K562 (cell line): ENCODE data around the gene MAZ.

ENCODE experiments used
- EP300 ChIP-seq: IDR thresholded peaks from 2 replicates; pipeline ENCODE4 v1.6.1; 2012; ENCODE audit warnings: low read length, improper control_type of control experiment
- EZH2 ChIP-seq: IDR thresholded peaks from 2 replicates; pipeline ENCODE4 v1.6.1; 2012; ENCODE audit warnings: low read depth, mild to moderate bottlenecking, inconsistent platforms, low read length, borderline replicate concordance
- KDM1A ChIP-seq, 2 experiments: fragments of 450-650 bp; IDR thresholded peaks; 2 replicates each; pipeline ENCODE4 v1.6.1; 2016; ENCODE audit warnings: mild to moderate bottlenecking in 2 of 2
- MXI1 ChIP-seq: IDR thresholded peaks from 2 replicates; pipeline ENCODE4 v1.6.1; 2011; ENCODE audit warnings: low read depth, mild to moderate bottlenecking, improper control_type of control experiment, low read length
- MYC ChIP-seq, 2 experiments: fragments of 250-450 bp in 1 of 2; sonication (Bioruptor Pico) in 1 of 2; IDR thresholded peaks; 2 replicates each; pipeline versions ENCODE4 v1.5.1 to v1.6.1; 2012 to 2021; ENCODE audit warnings: low read depth in 2 of 2, borderline replicate concordance in 1 of 2, improper control_type of control experiment in 1 of 2, low read length in 1 of 2, mild to moderate bottlenecking in 1 of 2, moderate library complexity in 1 of 2
- NRF1 ChIP-seq, 2 experiments: fragments of 450-650 bp; IDR thresholded peaks in 1 of 2; conservative IDR thresholded peaks in 1 of 2; 2 replicates each; pipeline ENCODE4 v1.6.1; 2014; ENCODE audit warnings: mild to moderate bottlenecking in 2 of 2
- PTRF ChIP-seq: fragments of 450-650 bp; IDR thresholded peaks from 2 replicates; pipeline ENCODE4 v1.6.1; 2016; ENCODE audit warnings: mild to moderate bottlenecking, missing genetic modification characterization, missing compliant biosample characterization
- SMAD4 ChIP-seq: fragments of 250-450 bp; sonication (Bioruptor Pico); conservative IDR thresholded peaks from 2 replicates; pipeline ENCODE4 v1.8.0; 2021; ENCODE audit warnings: inconsistent platforms, mild to moderate bottlenecking, moderate library complexity
- SMC3 ChIP-seq: conservative IDR thresholded peaks from 2 replicates; pipeline ENCODE4 v1.6.1; 2011; ENCODE audit warnings: low read depth, low read length, improper control_type of control experiment; ENCODE audit not compliant: insufficient read depth
- ZFPM2 ChIP-seq: fragments of 250-450 bp; sonication (Bioruptor Pico); IDR thresholded peaks from 2 replicates; pipeline ENCODE4 v1.5.1; 2022; ENCODE audit warnings: mild to moderate bottlenecking
- TF ChIP-seq, protein P1 (sequence below), 3 experiments: IDR thresholded peaks in 2 of 3; conservative IDR thresholded peaks in 1 of 3; 2 replicates each; pipeline ENCODE4 v1.5.1; 2011 to 2012; ENCODE audit warnings: low read length in 3 of 3, mild to moderate bottlenecking in 3 of 3, control low read depth in 2 of 3, improper control_type of control experiment in 1 of 3, inconsistent platforms in 1 of 3, low read depth in 1 of 3, mixed read lengths in 1 of 3, moderate library complexity in 1 of 3; ENCODE audit not compliant: insufficient read depth in 2 of 3
- TF ChIP-seq, protein P2 (sequence below): fragments of 450-650 bp; formaldehyde crosslinking; IDR thresholded peaks from 2 replicates; pipeline ENCODE4 v1.4.0; 2022; ENCODE audit warnings: mild to moderate bottlenecking, moderate library complexity

DNA sequence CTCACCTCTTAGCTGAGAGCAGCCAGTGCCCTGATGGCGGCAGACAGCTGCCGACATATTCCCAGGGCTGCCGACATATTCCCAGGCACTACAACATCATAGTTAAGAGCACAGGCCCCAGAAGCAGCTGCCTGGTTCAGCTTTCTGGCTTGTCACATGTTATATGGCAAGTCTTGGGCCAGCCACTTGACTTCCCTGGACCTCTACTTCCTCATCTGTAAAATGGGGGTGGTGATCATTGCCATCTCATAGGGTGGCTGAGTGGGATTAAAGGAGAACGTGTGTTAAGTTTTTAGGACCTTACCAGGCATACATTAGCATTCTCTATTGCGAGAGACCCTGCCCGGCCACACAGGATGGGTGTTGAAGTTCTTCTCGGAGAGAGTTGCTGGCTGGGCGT lies 37.6 kb downstream of the MAZ start:
- TF ChIP-seq KDM1A (IDR thresholded peaks at IDR 0.05) (peak in 1 of 2 experiments; percentile 13; a peak in 1 of 4 replicates), PTRF (tag) (no peak), NRF1 (conservative IDR thresholded peaks at IDR 0.05 in 1 of 2, IDR thresholded peaks at IDR 0.05 in 1 of 2) (no peak), SMAD4 (CRISPR knock-in tag) (no peak), EZH2 (no peak), ZFPM2 (CRISPR knock-in tag) (no peak), EP300 (no peak), MXI1 (no peak), SMC3 (no peak), MYC (IDR thresholded peaks at IDR 0.05; ENCODE audit: low read depth, low read length) (no peak), MYC (CRISPR knock-in tag; IDR thresholded peaks at IDR 0.05; ENCODE audit: borderline replicate concordance, low read depth) (no peak)
- TF ChIP-seq, protein P1, sequence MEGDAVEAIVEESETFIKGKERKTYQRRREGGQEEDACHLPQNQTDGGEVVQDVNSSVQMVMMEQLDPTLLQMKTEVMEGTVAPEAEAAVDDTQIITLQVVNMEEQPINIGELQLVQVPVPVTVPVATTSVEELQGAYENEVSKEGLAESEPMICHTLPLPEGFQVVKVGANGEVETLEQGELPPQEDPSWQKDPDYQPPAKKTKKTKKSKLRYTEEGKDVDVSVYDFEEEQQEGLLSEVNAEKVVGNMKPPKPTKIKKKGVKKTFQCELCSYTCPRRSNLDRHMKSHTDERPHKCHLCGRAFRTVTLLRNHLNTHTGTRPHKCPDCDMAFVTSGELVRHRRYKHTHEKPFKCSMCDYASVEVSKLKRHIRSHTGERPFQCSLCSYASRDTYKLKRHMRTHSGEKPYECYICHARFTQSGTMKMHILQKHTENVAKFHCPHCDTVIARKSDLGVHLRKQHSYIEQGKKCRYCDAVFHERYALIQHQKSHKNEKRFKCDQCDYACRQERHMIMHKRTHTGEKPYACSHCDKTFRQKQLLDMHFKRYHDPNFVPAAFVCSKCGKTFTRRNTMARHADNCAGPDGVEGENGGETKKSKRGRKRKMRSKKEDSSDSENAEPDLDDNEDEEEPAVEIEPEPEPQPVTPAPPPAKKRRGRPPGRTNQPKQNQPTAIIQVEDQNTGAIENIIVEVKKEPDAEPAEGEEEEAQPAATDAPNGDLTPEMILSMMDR (IDR thresholded peaks at IDR 0.05 in 2 of 3, conservative IDR thresholded peaks at IDR 0.05 in 1 of 3; ENCODE audit: insufficient read depth in 2 of 3, low read depth in 1 of 3, low read length in 3 of 3): no peak
- TF ChIP-seq, protein P2, sequence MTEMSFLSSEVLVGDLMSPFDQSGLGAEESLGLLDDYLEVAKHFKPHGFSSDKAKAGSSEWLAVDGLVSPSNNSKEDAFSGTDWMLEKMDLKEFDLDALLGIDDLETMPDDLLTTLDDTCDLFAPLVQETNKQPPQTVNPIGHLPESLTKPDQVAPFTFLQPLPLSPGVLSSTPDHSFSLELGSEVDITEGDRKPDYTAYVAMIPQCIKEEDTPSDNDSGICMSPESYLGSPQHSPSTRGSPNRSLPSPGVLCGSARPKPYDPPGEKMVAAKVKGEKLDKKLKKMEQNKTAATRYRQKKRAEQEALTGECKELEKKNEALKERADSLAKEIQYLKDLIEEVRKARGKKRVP (CRISPR knock-in tag): no peak
